Urothelium cell line (cell line): ENCODE results near the gene AGFG1.

Experiments
- DNase-seq: peaks from one replicate; pipeline ENCODE4 v3.0.0; 2011; ENCODE audit warnings: low spot score, mixed read lengths
- FAIRE-seq: peaks from 2 replicates; lab custom pipeline; 2011; peaks lifted over from hg19 to GRCh38; lab: Jason Lieb, UNC

AGFG1 gene

GRCh38 chr2:227471924-227472264 lies at the start of gene AGFG1:
TSS of gene AGFG1 (plus strand) at chr2:227472156. CDS start at chr2:227472422, 266 bp downstream.
- FAIRE-seq (peak; percentile 46), DNase-seq (peak; percentile 93)

GRCh38 chr2:227423656-227424499 lies 48.1 kb upstream of the AGFG1 start:
- DNase-seq = no peak
- no peak for FAIRE-seq

- no peak for FAIRE-seq
- DNase-seq = no peak
These were observed 43.1 kb upstream of the AGFG1 start for GRCh38 chr2:227428731-227429285.

- FAIRE-seq = no peak
- DNase-seq = no peak
These were observed 41.3 kb upstream of the AGFG1 start for GRCh38 chr2:227430639-227431038.

- FAIRE-seq (no peak), DNase-seq (no peak)
These were observed 38.8 kb upstream of the AGFG1 start for GRCh38 chr2:227433171-227433570.

- DNase-seq (no peak), FAIRE-seq (no peak)
These were observed 35.4 kb upstream of the AGFG1 start for GRCh38 chr2:227436436-227437174.

GRCh38 chr2:227439214-227439613 lies 32.7 kb upstream of the AGFG1 start:
- FAIRE-seq (no peak), DNase-seq (no peak)

- no peak for FAIRE-seq
- DNase-seq = no peak
These were observed 29.3 kb upstream of the AGFG1 start for GRCh38 chr2:227442639-227443038.

- no peak for FAIRE-seq
- DNase-seq = no peak
These were observed 27.9 kb upstream of the AGFG1 start for GRCh38 chr2:227443889-227444568.

- FAIRE-seq (no peak), DNase-seq (no peak)
These were observed 24.4 kb upstream of the AGFG1 start for GRCh38 chr2:227447606-227448005.

- FAIRE-seq = no peak
- no peak for DNase-seq
These were observed 21.6 kb upstream of the AGFG1 start for GRCh38 chr2:227450311-227450841.

- FAIRE-seq (no peak), DNase-seq (no peak)
These were observed 20.9 kb upstream of the AGFG1 start for GRCh38 chr2:227450926-227451654.

- FAIRE-seq = no peak
- DNase-seq = no peak
These were observed 20.3 kb upstream of the AGFG1 start for GRCh38 chr2:227451655-227451992.

GRCh38 chr2:227453810-227454209 lies 18.1 kb upstream of the AGFG1 start:
- no peak for DNase-seq
- FAIRE-seq = no peak

- no peak for FAIRE-seq
- DNase-seq = no peak
These were observed 17.6 kb upstream of the AGFG1 start for GRCh38 chr2:227454323-227454860.

- FAIRE-seq = no peak
These were observed 16.8 kb upstream of the AGFG1 start for GRCh38 chr2:227455200-227455599.

GRCh38 chr2:227456102-227456501 lies 15.9 kb upstream of the AGFG1 start:
- FAIRE-seq (no peak), DNase-seq (no peak)

More at GRCh38 chr2:227455200-227455599, 16.8 kb upstream of the AGFG1 start:
- DNase-seq = no peak

- DNase-seq = no peak
- no peak for FAIRE-seq
These were observed 15.2 kb upstream of the AGFG1 start for GRCh38 chr2:227456772-227457171.

- no peak for FAIRE-seq
- DNase-seq = peak; percentile 83
These were observed 11.9 kb upstream of the AGFG1 start for GRCh38 chr2:227460070-227460485.

GRCh38 chr2:227460833-227461232 lies 11.1 kb upstream of the AGFG1 start:
- DNase-seq = no peak
- FAIRE-seq = no peak
